GM12891 (cell line): ENCODE results near the gene PCGF3.

Experiments used
- POLR2A ChIP-seq: IDR thresholded peaks from 2 replicates; pipeline ENCODE4 v1.6.1; 2011; ENCODE audit warnings: low read depth, low read length, control low read depth
- TAF1 ChIP-seq: IDR thresholded peaks from 2 replicates; pipeline ENCODE4 v1.6.1; 2011; ENCODE audit warnings: low read depth, low read length, control low read depth

- TF ChIP-seq POLR2A (no peak), TAF1 (no peak)
Observed at GRCh38 chr4:661881-662761, 43.5 kb upstream of the PCGF3 start.
